Gastrocnemius medialis (tissue), 4 donors: Measurements from ENCODE around the gene FBLN1.

Experiments
- POLR2A ChIP-seq, 2 donors: fragments of 450-650 bp; IDR thresholded peaks; one replicate each; pipeline ENCODE4 v1.6.1; 2017; ENCODE audit warnings: antibody characterized with exemption in 2 of 2, mild to moderate bottlenecking in 2 of 2, moderate library complexity in 2 of 2
- TF ChIP-seq, protein P1 (sequence below), 5 experiments: fragments of 450-650 bp in 3 of 5; fragments of 200-600 bp in 2 of 5; sonication (generic) in 2 of 5; IDR thresholded peaks in 4 of 5; conservative IDR thresholded peaks in 1 of 5; 1 replicate in 4 of 5; 2 replicates in 1 of 5; pipeline ENCODE4 v1.5.1; 2016 to 2019; ENCODE audit warnings: antibody characterized with exemption in 5 of 5, mild to moderate bottlenecking in 3 of 5, moderate library complexity in 3 of 5

DNA sequence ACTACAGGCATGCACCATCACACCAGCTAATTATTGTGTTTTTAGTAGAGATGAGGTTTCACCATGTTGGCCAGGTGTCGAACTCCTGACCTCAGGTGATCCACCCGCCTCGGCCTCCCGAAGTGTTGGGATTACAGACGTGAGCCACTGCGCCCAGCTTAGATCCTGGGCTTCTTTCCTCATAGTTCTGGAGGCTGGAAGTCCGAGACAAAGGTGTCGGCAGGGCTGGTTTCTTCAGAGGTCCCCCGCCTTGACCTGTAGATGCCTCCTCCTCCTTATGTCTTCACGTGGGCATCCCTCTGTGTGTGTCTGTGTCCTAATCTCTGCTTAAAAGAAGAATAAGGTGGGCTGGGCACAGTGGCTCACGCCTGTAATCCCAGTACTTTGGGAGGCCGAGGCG, 44.2 kb upstream of the FBLN1 start:
- TF ChIP-seq, protein P1, sequence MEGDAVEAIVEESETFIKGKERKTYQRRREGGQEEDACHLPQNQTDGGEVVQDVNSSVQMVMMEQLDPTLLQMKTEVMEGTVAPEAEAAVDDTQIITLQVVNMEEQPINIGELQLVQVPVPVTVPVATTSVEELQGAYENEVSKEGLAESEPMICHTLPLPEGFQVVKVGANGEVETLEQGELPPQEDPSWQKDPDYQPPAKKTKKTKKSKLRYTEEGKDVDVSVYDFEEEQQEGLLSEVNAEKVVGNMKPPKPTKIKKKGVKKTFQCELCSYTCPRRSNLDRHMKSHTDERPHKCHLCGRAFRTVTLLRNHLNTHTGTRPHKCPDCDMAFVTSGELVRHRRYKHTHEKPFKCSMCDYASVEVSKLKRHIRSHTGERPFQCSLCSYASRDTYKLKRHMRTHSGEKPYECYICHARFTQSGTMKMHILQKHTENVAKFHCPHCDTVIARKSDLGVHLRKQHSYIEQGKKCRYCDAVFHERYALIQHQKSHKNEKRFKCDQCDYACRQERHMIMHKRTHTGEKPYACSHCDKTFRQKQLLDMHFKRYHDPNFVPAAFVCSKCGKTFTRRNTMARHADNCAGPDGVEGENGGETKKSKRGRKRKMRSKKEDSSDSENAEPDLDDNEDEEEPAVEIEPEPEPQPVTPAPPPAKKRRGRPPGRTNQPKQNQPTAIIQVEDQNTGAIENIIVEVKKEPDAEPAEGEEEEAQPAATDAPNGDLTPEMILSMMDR (IDR thresholded peaks at IDR 0.05 in 4 of 5, conservative IDR thresholded peaks at IDR 0.05 in 1 of 5), result no peak
- no peak for TF ChIP-seq POLR2A (IDR thresholded peaks at IDR 0.05)
